Measurements from ENCODE around the gene BCCIP.

Gene BCCIP

GRCh38 chr10:125799451-125800182 lies 23.7 kb upstream of the BCCIP start:
- DNase-seq, result no peak

GRCh38 chr10:125801574-125801973 lies 21.8 kb upstream of the BCCIP start:
- DNase-seq, result no peak

- peak; percentile 12 for DNase-seq
Observed at GRCh38 chr10:125802131-125802530, 21.2 kb upstream of the BCCIP start.

GRCh38 chr10:125802739-125803138 lies 20.6 kb upstream of the BCCIP start:
- no peak for DNase-seq

DNA sequence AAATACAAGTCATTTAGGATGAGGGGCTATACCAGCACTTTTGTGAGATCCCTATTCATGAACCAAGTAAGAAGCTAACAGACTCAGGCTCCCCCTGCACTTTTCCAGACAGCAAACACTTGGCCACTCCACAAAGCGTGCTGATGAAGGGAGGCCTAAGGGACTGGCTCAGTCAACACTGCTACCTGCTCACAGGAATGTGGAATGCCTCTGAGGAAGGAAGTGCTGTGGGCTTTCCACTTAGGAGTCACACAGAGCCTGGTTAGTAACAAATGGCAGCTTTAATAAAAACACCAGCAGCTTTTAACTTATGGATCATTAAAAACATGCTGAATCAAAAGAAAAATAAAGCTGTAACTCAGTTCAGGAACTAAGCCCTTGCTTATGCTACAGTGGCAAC lies 15.3 kb upstream of the BCCIP start:
- DNase-seq, result no peak

DNA sequence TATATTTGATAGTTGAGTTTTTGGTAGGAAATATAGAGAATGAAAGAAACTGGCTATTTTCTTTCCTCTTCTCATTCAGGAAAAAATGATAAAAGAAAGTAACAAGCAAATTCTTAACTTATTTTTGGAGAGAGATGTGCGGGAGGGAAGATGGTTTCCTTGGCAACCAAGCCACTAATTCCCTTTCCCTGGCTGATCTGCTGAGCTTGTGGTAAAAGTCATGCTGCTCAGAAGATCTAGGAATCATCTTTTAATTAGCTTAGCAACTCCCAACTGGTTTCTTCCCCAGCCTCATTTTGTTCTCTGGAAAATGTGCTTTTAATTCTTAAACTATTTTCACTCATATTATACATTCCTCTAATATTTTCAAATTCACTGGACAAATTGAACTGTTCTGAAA lies 12.1 kb upstream of the BCCIP start:
- DNase-seq, result no peak

DNA sequence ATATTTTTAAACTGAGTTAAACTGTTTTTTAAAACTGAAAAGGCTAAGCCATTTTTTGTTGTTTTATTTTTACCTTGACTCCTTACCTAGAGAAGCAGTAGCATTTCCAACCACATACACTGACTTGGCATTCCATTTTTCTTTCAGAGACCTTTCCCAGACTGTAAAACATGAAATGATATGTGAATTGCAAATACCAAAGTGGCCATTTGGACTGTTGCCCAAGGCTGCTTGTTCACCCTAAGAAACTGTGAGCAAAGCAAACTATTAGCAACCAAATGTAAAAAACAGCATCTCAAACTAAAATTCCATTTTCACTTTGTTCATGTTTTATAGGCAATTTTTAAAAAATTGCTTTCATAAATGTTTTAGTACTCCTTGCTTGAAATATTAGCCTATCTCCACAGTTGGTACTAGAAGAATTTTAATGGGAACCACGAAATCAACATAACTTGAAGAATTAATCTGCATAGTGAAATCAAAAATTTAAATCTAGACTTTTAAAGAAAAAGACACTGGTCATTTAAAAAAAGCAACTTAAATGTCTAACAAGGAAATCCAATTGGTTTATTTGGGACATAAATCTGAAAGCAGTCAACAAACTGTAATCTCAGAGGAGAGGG lies 11.1 kb upstream of the BCCIP start:
- no peak for DNase-seq

DNA sequence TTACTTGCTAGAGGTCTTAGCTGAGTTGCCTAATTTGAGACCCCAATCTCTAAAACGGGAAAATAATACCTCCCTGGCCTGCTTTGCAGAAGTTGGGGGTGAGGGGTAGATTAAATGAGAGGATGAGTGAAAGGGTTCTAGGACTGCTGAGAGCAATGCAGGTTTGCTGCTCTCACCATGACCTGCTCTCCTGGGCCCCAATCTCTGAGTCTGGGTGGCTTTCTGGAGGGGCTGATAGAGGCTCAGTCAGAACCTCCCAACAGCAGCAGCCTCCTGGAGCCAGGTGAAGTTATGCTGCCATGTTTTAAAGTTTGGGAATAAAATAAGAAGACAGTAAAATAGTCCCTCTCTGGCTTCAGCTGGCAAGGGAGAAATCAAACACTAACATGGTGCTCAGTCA lies 7.6 kb upstream of the BCCIP start:
- no peak for DNase-seq

GRCh38 chr10:125816548-125816947 lies 6.8 kb upstream of the BCCIP start:
- no peak for DNase-seq

GRCh38 chr10:125817337-125817946 lies 5.9 kb upstream of the BCCIP start:
- DNase-seq, result no peak

GRCh38 chr10:125820701-125821100 lies 2.6 kb upstream of the BCCIP start:
- no peak for DNase-seq

GRCh38 chr10:125823663-125824251 lies 411 bp downstream of the BCCIP start:
- no peak for DNase-seq

GRCh38 chr10:125824736-125825135 lies 1.4 kb downstream of the BCCIP start:
- no peak for DNase-seq

DNA sequence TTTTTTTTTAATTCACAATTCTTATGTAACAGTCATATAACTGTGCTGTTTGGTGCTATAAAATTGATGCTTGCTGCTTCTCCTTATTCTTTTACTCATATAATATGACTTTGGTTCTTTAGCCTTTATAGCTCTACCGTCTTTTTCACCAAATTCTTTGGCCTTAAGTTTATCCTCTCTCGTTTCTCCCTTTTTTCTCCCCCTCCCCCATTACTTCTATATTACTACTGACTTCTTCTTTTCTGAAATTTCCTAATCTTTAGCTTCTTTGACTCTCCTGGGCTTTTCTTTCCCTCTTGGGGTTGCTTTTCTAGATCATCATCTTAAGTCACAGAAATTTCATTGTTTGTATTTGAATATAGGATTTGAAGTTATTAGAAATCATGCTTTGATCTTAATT lies 3.8 kb downstream of the BCCIP start:
- no peak for DNase-seq

- DNase-seq, result no peak
Observed at GRCh38 chr10:125828311-125828710, 5.0 kb downstream of the BCCIP start.

DNA sequence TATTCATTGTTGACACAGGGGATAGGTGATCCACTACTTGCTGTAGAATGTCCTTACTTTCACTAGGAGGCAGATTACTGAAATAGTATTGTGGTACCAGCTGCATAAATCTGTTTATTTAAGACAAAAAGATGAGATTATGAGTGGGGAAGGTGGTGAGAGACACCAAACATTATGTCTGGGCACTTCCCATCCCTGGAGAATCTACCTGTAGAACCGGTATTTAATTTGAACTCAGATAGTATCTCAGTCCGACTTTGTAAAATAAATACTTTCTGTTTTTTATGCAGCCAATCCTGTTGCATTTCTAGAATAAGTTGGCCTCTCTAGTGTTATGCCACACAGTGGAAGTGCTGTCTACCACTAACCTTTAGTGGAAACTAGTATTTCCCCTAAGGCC lies 13.4 kb downstream of the BCCIP start:
- no peak for DNase-seq

DNA sequence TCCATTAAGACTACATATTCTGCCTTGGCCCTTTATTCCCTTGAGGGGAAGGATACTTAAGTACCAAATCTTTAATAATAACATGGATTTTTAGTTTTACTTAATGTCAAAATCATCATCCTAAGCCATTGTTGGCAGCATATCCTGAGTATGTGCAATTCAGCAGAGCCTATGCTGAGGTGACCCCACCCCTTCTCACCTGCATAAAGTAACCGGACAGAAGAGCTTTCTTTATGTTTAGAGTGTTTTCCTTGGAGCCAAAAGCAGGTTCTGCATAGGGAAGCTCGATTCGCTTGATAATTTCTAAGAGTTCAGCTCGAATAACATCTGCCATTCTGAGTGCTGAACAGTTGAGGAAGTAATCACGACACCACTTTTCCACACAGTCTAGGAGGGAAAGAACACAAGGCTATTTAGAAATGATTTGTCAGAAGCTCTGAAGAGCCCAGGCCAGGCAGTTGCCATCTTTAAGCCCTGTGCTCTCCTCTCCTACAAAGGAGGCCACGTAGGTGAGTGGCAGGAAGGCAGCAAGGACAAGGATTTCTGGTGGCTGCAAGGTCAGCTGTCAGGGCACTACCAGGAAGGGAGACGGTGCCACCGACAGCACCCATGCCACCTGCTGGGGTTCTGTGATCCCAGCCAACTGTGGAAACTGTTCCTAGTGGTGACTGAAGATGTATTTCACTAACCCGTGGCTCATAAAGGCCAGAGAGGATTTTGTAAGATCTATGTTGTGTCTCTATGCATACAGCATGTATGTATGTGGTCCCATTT lies 15.6 kb downstream of the BCCIP start:
- DNase-seq, result no peak

- no peak for DNase-seq
Observed at GRCh38 chr10:125840406-125840805, 17.1 kb downstream of the BCCIP start.

GRCh38 chr10:125840955-125841354 lies 17.6 kb downstream of the BCCIP start:
- no peak for DNase-seq

GRCh38 chr10:125843603-125844329 lies 20.4 kb downstream of the BCCIP start:
- no peak for DNase-seq

- DNase-seq, result no peak
Observed at GRCh38 chr10:125844751-125845221, 21.4 kb downstream of the BCCIP start.

- DNase-seq, result no peak
Observed at GRCh38 chr10:125845617-125846016, 22.3 kb downstream of the BCCIP start.

Data from NCI-H2171 (cell line).